ENCODE measurements around the gene PRSS53.
"Not testable (repeated sequence)": the region's sequence is repeated elsewhere in the genome, so short reads cannot be mapped to it uniquely, and the experiment has no call there.

Gene PRSS53

GRCh38 chr16:31088459-31089183, at the start of gene PRSS53:
Gene PRSS53, minus strand, starts transcription at chr16:31088943. Its CDS starts 134 bp downstream, at chr16:31088809.
- no peak for DNase-seq

- DNase-seq = not testable (repeated sequence)
Observed at GRCh38 chr16:31136822-31137499, 48.2 kb upstream of the PRSS53 start.

GRCh38 chr16:31136287-31136662, 47.5 kb upstream of the PRSS53 start:
- DNase-seq = no peak

GRCh38 chr16:31135535-31136286, 47.0 kb upstream of the PRSS53 start, which contains the start of gene PRSS8:
Gene PRSS8, minus strand, starts transcription at chr16:31135727. Its CDS starts 229 bp downstream, at chr16:31135498.
- DNase-seq = peak; percentile 29

- no peak for DNase-seq
Observed at GRCh38 chr16:31134625-31135534, 46.1 kb upstream of the PRSS53 start.

GRCh38 chr16:31134091-31134571, 45.4 kb upstream of the PRSS53 start:
- peak; percentile 62 for DNase-seq

GRCh38 chr16:31133046-31133501, 44.3 kb upstream of the PRSS53 start:
- no peak for DNase-seq

GRCh38 chr16:31132303-31132979, 43.7 kb upstream of the PRSS53 start:
- no peak for DNase-seq

GRCh38 chr16:31131841-31132271, 43.1 kb upstream of the PRSS53 start:
- DNase-seq = no peak

GRCh38 chr16:31131416-31131815, 42.7 kb upstream of the PRSS53 start:
- no peak for DNase-seq

- DNase-seq = no peak
Observed at GRCh38 chr16:31130899-31131298, 42.2 kb upstream of the PRSS53 start.

GRCh38 chr16:31130336-31130891, 41.7 kb upstream of the PRSS53 start:
- no peak for DNase-seq

- DNase-seq = no peak
Observed at GRCh38 chr16:31129568-31130335, 41.0 kb upstream of the PRSS53 start.

GRCh38 chr16:31128711-31129567, 40.2 kb upstream of the PRSS53 start:
- DNase-seq = peak; percentile 98

GRCh38 chr16:31127182-31127581, 38.4 kb upstream of the PRSS53 start:
- DNase-seq = no peak

GRCh38 chr16:31125844-31126243, 37.1 kb upstream of the PRSS53 start:
- DNase-seq = no peak

- no peak for DNase-seq
Observed at GRCh38 chr16:31120129-31120528, 31.4 kb upstream of the PRSS53 start.

GRCh38 chr16:31118223-31119155, 29.7 kb upstream of the PRSS53 start:
- DNase-seq = no peak
